Measurements from ENCODE around the gene DIAPH2. TPM values are rescaled to one million over a fixed set of nuclear protein-coding genes. Genes with fewer than 3 reads are reported as not detected.

DIAPH2 gene
- total and polyA plus RNA-seq, 2 of the 13 experiments (the other 11 are each of a cell fraction or from before 2014, with no cell fraction given), result 2.1 to 8.5 TPM

DNA sequence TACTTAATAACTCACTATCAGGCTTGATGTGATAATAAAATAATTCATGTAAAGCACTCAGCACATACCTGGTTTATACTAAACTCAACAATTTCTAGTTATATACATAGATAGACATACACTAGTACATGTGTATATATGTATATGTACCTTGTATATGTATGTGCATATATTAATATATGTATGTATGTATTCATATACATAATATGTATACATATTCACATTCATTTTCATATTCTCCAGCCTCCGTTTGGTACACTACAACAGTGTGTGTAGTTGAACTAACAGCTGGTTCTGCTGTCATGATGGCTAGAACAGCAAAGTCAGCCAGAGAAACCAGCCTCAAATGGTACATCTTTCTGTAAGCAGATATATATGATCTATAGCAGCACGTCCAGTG lies 869.2 kb downstream of the DIAPH2 start:
- ATAC-seq, result no peak
- WGBS (ENCODE audit: low lambda C conversion rate), result 76% methylated on average over 2 of the region's 2 CpGs

More for the DNA sequence above, 869.2 kb downstream of the DIAPH2 start:
- ChIA-PET POLR2A (no interaction called here), CTCF (ENCODE audit: low intra/inter-chr PET ratio, low total read pairs) (no interaction called here)
- Histone ChIP-seq H3K27me3 (ENCODE audit: control insufficient read depth in 1 of 2, insufficient read depth in 2 of 2, low read length in 2 of 2) (no peaks in the 10 kb centered on the region), H3K4me2 (ENCODE audit: low read depth, low read length) (no peak overlapping the region), H3K36me3 (replicated peaks in 1 of 2; ENCODE audit: control insufficient read depth in 1 of 2, insufficient read depth in 2 of 2, low read length in 2 of 2) (no peaks in the 10 kb centered on the region), H3K9ac (ENCODE audit: insufficient read depth, low read depth, low read length) (no peak overlapping the region), H3K79me2 (ENCODE audit: insufficient read depth, low read length) (no peaks in the 10 kb centered on the region), H2AFZ (ENCODE audit: low read length) (no peak overlapping the region), H4K20me1 (ENCODE audit: insufficient read depth, low read length) (no peaks in the 10 kb centered on the region), H3K4me3 (replicated peaks in 1 of 3; ENCODE audit: insufficient read depth in 1 of 3, low read depth in 2 of 3, low read length in 3 of 3) (no peak overlapping the region), H3K27ac (ENCODE audit: extremely low read length, insufficient read depth, low read length) (no peak overlapping the region), H3K9me3 (ENCODE audit: low read length) (no peaks in the 10 kb centered on the region), H3K4me1 (ENCODE audit: insufficient read depth, low read length) (no peaks in the 10 kb centered on the region)
- TF ChIP-seq TP53 (CRISPR knock-in tag; conservative IDR thresholded peaks at IDR 0.05) (no peak), ZNF253 (CRISPR knock-in tag; IDR thresholded peaks at IDR 0.05; ENCODE audit: borderline replicate concordance) (no peak), ZNF761 (CRISPR knock-in tag; conservative IDR thresholded peaks at IDR 0.05) (no peak), FLYWCH1 (CRISPR knock-in tag; IDR thresholded peaks at IDR 0.05) (no peak), ZNF281 (CRISPR knock-in tag; IDR thresholded peaks at IDR 0.05; ENCODE audit: borderline replicate concordance) (no peak), ATF1 (CRISPR knock-in tag; IDR thresholded peaks at IDR 0.05) (no peak), ZNF513 (CRISPR knock-in tag; conservative IDR thresholded peaks at IDR 0.05) (no peak), TCF7 (IDR thresholded peaks at IDR 0.05; ENCODE audit: low read depth) (no peak), BHLHE40 (IDR thresholded peaks at IDR 0.05; ENCODE audit: low read length) (no peak), ZNF737 (CRISPR knock-in tag; IDR thresholded peaks at IDR 0.05; ENCODE audit: borderline replicate concordance) (no peak), PRDM15 (CRISPR knock-in tag; IDR thresholded peaks at IDR 0.05) (no peak), POGK (CRISPR knock-in tag; conservative IDR thresholded peaks at IDR 0.05) (no peak)
- TF ChIP-seq, protein P1, sequence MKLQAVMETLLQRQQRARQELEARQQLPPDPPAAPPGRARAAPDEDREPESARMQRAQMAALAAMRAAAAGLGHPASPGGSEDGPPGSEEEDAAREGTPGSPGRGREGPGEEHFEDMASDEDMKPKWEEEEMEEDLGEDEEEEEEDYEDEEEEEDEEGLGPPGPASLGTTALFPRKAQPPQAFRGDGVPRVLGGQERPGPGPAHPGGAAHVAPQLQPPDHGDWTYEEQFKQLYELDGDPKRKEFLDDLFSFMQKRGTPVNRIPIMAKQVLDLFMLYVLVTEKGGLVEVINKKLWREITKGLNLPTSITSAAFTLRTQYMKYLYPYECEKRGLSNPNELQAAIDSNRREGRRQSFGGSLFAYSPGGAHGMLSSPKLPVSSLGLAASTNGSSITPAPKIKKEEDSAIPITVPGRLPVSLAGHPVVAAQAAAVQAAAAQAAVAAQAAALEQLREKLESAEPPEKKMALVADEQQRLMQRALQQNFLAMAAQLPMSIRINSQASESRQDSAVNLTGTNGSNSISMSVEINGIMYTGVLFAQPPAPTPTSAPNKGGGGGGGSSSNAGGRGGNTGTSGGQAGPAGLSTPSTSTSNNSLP (IDR thresholded peaks at IDR 0.05; ENCODE audit: low read depth, low read length), result no peak
- BruUV-seq (replicated peaks), result no TSS peak
- DNase-seq (ENCODE audit: low spot score), result no peak
- intact Hi-C loops (cut with micrococcal nuclease; ENCODE audit: unreplicated experiment), result no loop called here
- in situ Hi-C loops (cut with HindIII; ENCODE audit: extremely low pct_ligation_motif_present, low pct_unique_long_range_greater_than_20kb), result no loop called here
- no peak for FAIRE-seq

All from HepG2 (cell line).